ENCODE measurements around the gene HMX1. TPM values are rescaled to one million over a fixed set of nuclear protein-coding genes. Genes with fewer than 3 reads are reported as not detected.
A peak's percentile ranks its signal among the peaks of the same experiment; 100 is the strongest.

The HMX1 gene
- total RNA-seq, 1 donor from 2014 or later = not detected

DNA sequence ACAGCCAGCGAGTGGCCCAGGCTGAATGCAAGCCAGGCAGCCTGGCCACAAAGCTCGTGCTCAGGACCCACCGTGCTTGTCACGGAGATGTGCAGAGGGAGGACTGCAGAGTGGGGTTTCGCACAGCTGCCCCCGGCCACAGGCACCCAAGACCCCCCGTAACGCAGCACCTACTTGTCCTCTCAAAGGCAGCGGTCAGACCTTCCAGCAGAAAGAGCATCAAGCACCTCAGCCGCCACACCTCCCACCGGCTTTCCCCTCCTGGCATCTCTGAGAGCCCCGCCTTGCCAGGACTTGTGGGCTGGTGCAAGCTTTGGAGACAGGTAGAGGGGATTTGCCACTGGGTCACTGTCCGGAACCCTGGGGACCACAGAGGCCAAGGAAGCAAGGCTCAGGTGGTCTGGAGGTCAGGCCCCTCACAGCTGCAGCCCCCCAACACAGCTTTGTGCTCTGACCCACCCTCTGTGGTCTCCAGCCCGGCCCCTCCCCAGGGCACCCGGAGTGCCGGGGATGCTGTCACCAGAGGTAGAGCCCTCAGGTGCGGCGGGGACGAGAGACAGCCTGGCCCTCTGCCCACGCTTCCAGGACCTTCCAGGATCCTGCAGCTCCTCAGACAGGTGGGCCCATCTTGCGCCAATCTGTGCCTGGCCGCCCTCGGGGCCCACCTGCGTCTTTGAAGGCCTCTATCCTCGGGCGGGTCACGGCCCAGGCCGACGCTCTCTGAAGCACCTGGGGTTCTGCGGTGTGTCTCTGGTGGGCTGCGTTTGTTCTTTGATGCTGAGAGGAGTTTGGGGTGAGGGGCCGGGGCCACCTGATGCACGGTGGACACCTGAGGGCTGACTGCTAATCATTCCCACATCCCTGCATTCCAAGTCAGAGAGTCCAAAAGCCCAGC, 34.4 kb upstream of the HMX1 start:
- intact Hi-C loops (cut with micrococcal nuclease) = no loop called here
- Mint-ChIP-seq H3K4me3 (no peak overlapping the region), H3K4me1 (no peaks in the 10 kb centered on the region), H3K27me3 (no peaks in the 10 kb centered on the region), H3K9me3 (peaks cover 2% of the 10 kb centered on the region), H3K27ac (no peak overlapping the region), H3K36me3 (ENCODE audit: low read depth) (no peaks in the 10 kb centered on the region)
- ATAC-seq (ENCODE audit: low read depth) = no peak
- ChIA-PET POLR2A (no interaction called here), CTCF (no interaction called here)
- DNase-seq = peak; percentile 6
- TF ChIP-seq, protein P1, sequence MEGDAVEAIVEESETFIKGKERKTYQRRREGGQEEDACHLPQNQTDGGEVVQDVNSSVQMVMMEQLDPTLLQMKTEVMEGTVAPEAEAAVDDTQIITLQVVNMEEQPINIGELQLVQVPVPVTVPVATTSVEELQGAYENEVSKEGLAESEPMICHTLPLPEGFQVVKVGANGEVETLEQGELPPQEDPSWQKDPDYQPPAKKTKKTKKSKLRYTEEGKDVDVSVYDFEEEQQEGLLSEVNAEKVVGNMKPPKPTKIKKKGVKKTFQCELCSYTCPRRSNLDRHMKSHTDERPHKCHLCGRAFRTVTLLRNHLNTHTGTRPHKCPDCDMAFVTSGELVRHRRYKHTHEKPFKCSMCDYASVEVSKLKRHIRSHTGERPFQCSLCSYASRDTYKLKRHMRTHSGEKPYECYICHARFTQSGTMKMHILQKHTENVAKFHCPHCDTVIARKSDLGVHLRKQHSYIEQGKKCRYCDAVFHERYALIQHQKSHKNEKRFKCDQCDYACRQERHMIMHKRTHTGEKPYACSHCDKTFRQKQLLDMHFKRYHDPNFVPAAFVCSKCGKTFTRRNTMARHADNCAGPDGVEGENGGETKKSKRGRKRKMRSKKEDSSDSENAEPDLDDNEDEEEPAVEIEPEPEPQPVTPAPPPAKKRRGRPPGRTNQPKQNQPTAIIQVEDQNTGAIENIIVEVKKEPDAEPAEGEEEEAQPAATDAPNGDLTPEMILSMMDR (IDR thresholded peaks at IDR 0.05) = no peak

DNA sequence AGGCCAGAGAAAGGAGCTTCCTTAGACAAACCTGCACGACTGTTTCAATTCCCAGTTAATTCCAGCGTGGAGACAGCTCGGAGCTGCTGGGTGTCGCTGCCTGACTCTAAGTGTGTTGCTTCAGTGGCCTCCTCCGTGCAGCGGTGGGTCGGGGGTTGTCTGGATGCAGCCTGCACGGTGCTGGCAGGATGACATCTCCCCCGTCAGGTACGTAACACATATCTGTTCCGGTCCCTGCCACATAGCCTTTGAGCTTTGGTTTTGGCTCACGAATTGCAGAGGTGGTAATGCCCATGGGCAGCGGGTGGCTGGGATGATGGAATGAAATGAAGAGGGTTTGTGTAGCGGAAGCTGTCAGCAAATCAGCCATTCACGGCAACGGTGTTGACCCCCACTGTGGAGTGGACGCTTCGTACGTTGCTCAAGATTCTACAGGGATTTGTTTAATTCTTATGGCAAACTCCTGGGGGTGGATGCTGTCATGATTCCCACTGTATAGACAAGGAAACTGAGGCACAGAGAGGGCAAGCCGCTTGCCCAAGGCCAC, 33.7 kb upstream of the HMX1 start:
- ATAC-seq (ENCODE audit: low read depth) = no peak
- Mint-ChIP-seq H3K27ac (no peak overlapping the region), H3K4me3 (no peak overlapping the region), H3K9me3 (peaks cover 2% of the 10 kb centered on the region), H3K27me3 (no peaks in the 10 kb centered on the region), H3K4me1 (no peaks in the 10 kb centered on the region), H3K36me3 (ENCODE audit: low read depth) (no peaks in the 10 kb centered on the region)
- CTCF ChIA-PET = no interaction called here
- TF ChIP-seq, protein P1 (IDR thresholded peaks at IDR 0.05) = no peak
- no peak for DNase-seq
- POLR2A ChIA-PET = no interaction called here
- intact Hi-C loops (cut with micrococcal nuclease) = no loop called here

DNA sequence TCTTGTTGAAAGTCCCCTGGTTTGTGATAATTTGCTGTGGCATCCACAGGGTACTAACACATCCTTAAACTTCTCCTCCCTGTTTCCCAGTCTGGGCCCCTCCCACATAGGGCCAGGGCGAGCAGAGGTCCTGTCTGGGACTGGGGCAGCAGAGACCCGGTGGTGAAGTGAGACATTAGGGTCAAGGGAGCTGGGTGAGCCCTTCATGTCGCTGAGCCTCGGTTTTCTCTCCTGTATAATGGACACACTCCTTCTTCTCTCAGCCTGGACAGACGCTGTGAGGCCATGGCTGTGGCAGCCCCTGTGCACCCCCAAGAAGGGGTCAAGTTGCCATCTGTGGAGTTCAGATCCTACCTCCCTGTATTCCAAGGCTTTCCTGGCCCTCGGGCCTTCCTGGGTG, 33.0 kb upstream of the HMX1 start:
- Mint-ChIP-seq H3K4me1 (no peaks in the 10 kb centered on the region), H3K4me3 (no peak overlapping the region), H3K9me3 (peaks cover 2% of the 10 kb centered on the region), H3K27ac (no peak overlapping the region), H3K27me3 (no peaks in the 10 kb centered on the region), H3K36me3 (ENCODE audit: low read depth) (no peaks in the 10 kb centered on the region)
- DNase-seq = no peak
- TF ChIP-seq, protein P1 (IDR thresholded peaks at IDR 0.05) = no peak
- ATAC-seq (ENCODE audit: low read depth) = no peak
- ChIA-PET CTCF (no interaction called here), POLR2A (no interaction called here)
- intact Hi-C loops (cut with micrococcal nuclease) = no loop called here

DNA sequence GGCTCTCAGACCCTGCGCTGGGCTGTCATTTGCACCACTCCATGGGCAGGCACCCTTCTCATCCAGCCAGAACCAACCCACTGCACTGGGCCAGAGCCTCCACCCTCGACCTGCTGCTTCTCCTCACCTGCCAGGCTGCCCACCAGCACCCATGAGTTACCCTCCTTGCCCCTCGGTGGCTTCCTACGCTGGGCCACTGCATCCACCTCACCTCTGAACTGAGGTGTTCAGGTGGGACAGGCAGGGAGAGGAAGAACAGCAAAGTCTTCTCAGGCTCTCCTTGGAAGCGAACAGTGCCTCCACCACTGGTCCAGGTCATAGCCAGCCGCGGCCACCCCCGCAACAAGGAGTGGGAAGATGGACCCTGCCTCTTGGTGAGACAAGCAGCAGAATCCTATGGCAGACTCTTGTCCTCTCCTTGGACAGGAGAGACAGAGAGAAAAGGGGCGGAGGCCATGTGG, 32.4 kb upstream of the HMX1 start:
- Mint-ChIP-seq H3K27me3 (no peaks in the 10 kb centered on the region), H3K4me3 (no peak overlapping the region), H3K27ac (no peak overlapping the region), H3K4me1 (no peaks in the 10 kb centered on the region), H3K36me3 (ENCODE audit: low read depth) (no peaks in the 10 kb centered on the region), H3K9me3 (peaks cover 2% of the 10 kb centered on the region)
- ChIA-PET POLR2A (no interaction called here), CTCF (no interaction called here)
- TF ChIP-seq, protein P1 (IDR thresholded peaks at IDR 0.05) = no peak
- DNase-seq (no peak), ATAC-seq (ENCODE audit: low read depth) (no peak)
- intact Hi-C loops (cut with micrococcal nuclease) = no loop called here

DNA sequence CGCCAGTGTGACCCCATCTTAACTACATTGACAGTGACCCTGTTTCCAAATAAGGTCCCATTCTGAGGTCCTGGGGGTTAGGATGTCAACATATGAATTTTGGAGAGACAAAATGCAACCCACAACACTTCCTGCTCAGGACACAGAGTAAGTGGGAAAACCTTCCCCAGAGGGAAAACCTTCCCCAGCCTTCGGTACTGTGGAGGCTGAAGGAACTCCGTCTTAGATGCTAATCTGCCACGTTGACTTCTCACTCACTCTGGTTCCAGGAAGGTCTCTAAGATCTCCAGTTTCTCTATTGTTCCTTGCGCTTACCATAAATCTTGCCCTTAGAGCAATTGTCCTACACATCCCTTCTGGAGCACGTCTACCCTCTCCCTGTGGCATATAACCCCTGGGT, 29.7 kb upstream of the HMX1 start:
- ATAC-seq (ENCODE audit: low read depth) = no peak
- POLR2A ChIA-PET = no interaction called here
- Mint-ChIP-seq H3K36me3 (ENCODE audit: low read depth) (no peaks in the 10 kb centered on the region), H3K27me3 (peaks cover 10% of the 10 kb centered on the region), H3K4me1 (no peaks in the 10 kb centered on the region), H3K27ac (no peak overlapping the region), H3K9me3 (peaks cover 2% of the 10 kb centered on the region), H3K4me3 (no peak overlapping the region)
- TF ChIP-seq, protein P1 (IDR thresholded peaks at IDR 0.05) = no peak
- intact Hi-C loops (cut with micrococcal nuclease) = no loop called here
- DNase-seq = no peak
- CTCF ChIA-PET = no interaction called here

Data from activated B cell treated with CpG ODN at 0.5 μM for 24 hours (primary cell).